Endodermal cell (in vitro differentiated cells): Measurements from ENCODE around the gene GTF3C2. TPM values are rescaled to one million over a fixed set of nuclear protein-coding genes. Genes with fewer than 3 reads are reported as not detected.

Experiments
- DNase-seq: peaks from one replicate; pipeline ENCODE4 v3.0.0-alpha.2; 2017
- H3K27ac ChIP-seq: 2 replicates; pipeline ENCODE4 v1.5.1; 2013; ENCODE audit warnings: mild to moderate bottlenecking, low read depth, low read length, moderate library complexity
- H3K27me3 ChIP-seq: 2 replicates; pipeline ENCODE4 v1.6.1; 2013; ENCODE audit warnings: mild to moderate bottlenecking, low read length, moderate library complexity; ENCODE audit not compliant: insufficient read depth, control insufficient read depth, poor library complexity, severe bottlenecking
- H3K36me3 ChIP-seq: 2 replicates; pipeline ENCODE4 v1.7.0; 2013; ENCODE audit warnings: mild to moderate bottlenecking, low read length, moderate library complexity; ENCODE audit not compliant: control insufficient read depth, insufficient read depth
- H3K4me1 ChIP-seq: one replicate; pipeline ENCODE4 v1.7.0; 2013; ENCODE audit warnings: low read length; ENCODE audit not compliant: control insufficient read depth, insufficient read depth
- H3K4me3 ChIP-seq: 2 replicates; pipeline ENCODE4 v1.5.1; 2013; ENCODE audit warnings: mild to moderate bottlenecking, low read length, moderate library complexity
- H3K9ac ChIP-seq: 2 replicates; pipeline ENCODE4 v1.6.1; 2013; ENCODE audit warnings: mild to moderate bottlenecking, low read length, moderate library complexity; ENCODE audit not compliant: poor library complexity, severe bottlenecking; ENCODE audit errors: extremely low read depth
- H3K9me3 ChIP-seq: 2 replicates; pipeline ENCODE4 v1.6.1; 2013; ENCODE audit warnings: mild to moderate bottlenecking, low read length, moderate library complexity; ENCODE audit not compliant: control insufficient read depth
- H3K27ac Mint-ChIP-seq: 2 replicates; pipeline ENCODE4 v1.8.0; 2020; ENCODE audit warnings: mixed read lengths
- H3K27me3 Mint-ChIP-seq: 2 replicates; pipeline ENCODE4 v1.8.0; 2021; ENCODE audit warnings: mild to moderate bottlenecking, mixed read lengths; ENCODE audit not compliant: insufficient read depth
- H3K36me3 Mint-ChIP-seq: 2 replicates; pipeline ENCODE4 v1.8.0; 2020; ENCODE audit warnings: low read depth, mixed read lengths
- H3K4me1 Mint-ChIP-seq: 2 replicates; pipeline ENCODE4 v1.8.0; 2020; ENCODE audit warnings: mixed read lengths
- H3K4me3 Mint-ChIP-seq: 2 replicates; pipeline ENCODE4 v1.8.0; 2020; ENCODE audit warnings: mild to moderate bottlenecking, moderate library complexity, mixed read lengths
- H3K9me3 Mint-ChIP-seq: 2 replicates; pipeline ENCODE4 v1.8.0; 2020; ENCODE audit warnings: mild to moderate bottlenecking, mixed read lengths
- CTCF ChIP-seq: fragments of 200-600 bp; sonication (generic); conservative IDR thresholded peaks from 2 replicates; pipeline ENCODE4 v1.5.0; 2021; ENCODE audit warnings: antibody characterized with exemption, mild to moderate bottlenecking
- WGBS, 2 experiments: methylation state at CpG; one replicate each; pipeline versions ENCODE4 v1.1.5 to v1.1.7; 2013; ENCODE audit warnings: missing lambda C conversion rate in 2 of 2, mixed read lengths in 1 of 2; ENCODE audit not compliant: insufficient coverage in 1 of 2, insufficient read length in 1 of 2; 5-methylcytosine and 5-hydroxymethylcytosine counted together
- total RNA-seq, 2 donors: library from RNA; stranded (reverse); fragmentation: NEBNext Ultra II Directional in 1 of 2; extraction: Animal tissue kit (Norgen Biotek cat#: 25700) in 1 of 2; gene quantifications; 2 replicates in 1 of 2; 3 replicates in 1 of 2; pipeline ENCODE4 v1.2.1, GENCODE V29; 2021

The GTF3C2 gene
- total RNA-seq, 2 donors from 2014 or later: 105 to 120 TPM

- no peaks in the 10 kb centered on the region for H3K9me3 Mint-ChIP-seq
- Histone ChIP-seq H3K9ac (no peak overlapping the region), H3K4me3 (no peak overlapping the region), H3K27ac (no peak overlapping the region), H3K27me3 (no peaks in the 10 kb centered on the region), H3K9me3 (no peaks in the 10 kb centered on the region), H3K4me1 (peaks cover 19% of the 10 kb centered on the region), H3K36me3 (no peaks in the 10 kb centered on the region)
- peaks cover 21% of the 10 kb centered on the region for H3K27me3 Mint-ChIP-seq
- DNase-seq: no peak
- H3K4me1 Mint-ChIP-seq: peaks cover 26% of the 10 kb centered on the region
- 83 to 88% methylated on average over 3 of the region's 3 CpGs for WGBS, 2 experiments
- H3K36me3 Mint-ChIP-seq: no peaks in the 10 kb centered on the region
- H3K4me3 Mint-ChIP-seq: no peak overlapping the region
- H3K27ac Mint-ChIP-seq: no peak overlapping the region
- TF ChIP-seq CTCF: no peak
Observed at GRCh38 chr2:27280826-27281225, 75.7 kb downstream of the GTF3C2 start.

GRCh38 chr2:27278010-27278409 is 78.6 kb downstream of the GTF3C2 start:
- Mint-ChIP-seq H3K9me3 (no peaks in the 10 kb centered on the region), H3K4me1 (peaks cover 25% of the 10 kb centered on the region), H3K4me3 (no peak overlapping the region), H3K36me3 (no peaks in the 10 kb centered on the region), H3K27ac (no peak overlapping the region), H3K27me3 (peaks cover 24% of the 10 kb centered on the region)
- Histone ChIP-seq H3K27ac (no peak overlapping the region), H3K9ac (no peak overlapping the region), H3K36me3 (no peaks in the 10 kb centered on the region), H3K9me3 (no peaks in the 10 kb centered on the region), H3K27me3 (no peaks in the 10 kb centered on the region), H3K4me1 (peaks cover 15% of the 10 kb centered on the region), H3K4me3 (no peak overlapping the region)
- TF ChIP-seq CTCF: no peak
- WGBS, 2 experiments: 97% methylated on average over 1 of the region's 1 CpG; no CpG with 5 or more reads in 1 of the 2 experiments
- DNase-seq: no peak

Other genes starting within 250 kb of the GTF3C2 start
- under 1 TPM; 0.20 to 0.33 TPM for gene CGREF1, start 237.6 kb downstream of the GTF3C2 start, total RNA-seq
- gene ABHD1, start 232.9 kb downstream of the GTF3C2 start, total RNA-seq: 1 to 10 TPM in 1 of 2 donors, under 1 TPM in 1; 0.29 to 1.0 TPM
- 10 to 100 TPM; 50.5 to 53.5 TPM for gene PREB, start 222.1 kb downstream of the GTF3C2 start, total RNA-seq
- not detected for gene PRR30, start 217.4 kb downstream of the GTF3C2 start, total RNA-seq
- not detected for gene TCF23, start 207.8 kb downstream of the GTF3C2 start, total RNA-seq
- 100 to 1,000 TPM; 101 to 140 TPM for gene ATRAID, start 144.7 kb downstream of the GTF3C2 start, total RNA-seq
- 100 to 1,000 TPM; 115 to 125 TPM for gene SLC5A6, start 144.5 kb downstream of the GTF3C2 start, total RNA-seq
- 100 to 1,000 TPM; 120 to 127 TPM for gene CAD, start 139.4 kb downstream of the GTF3C2 start, total RNA-seq
- gene SLC30A3, start 93.7 kb downstream of the GTF3C2 start, total RNA-seq: 1 to 10 TPM; 1.5 to 2.8 TPM
- gene DNAJC5G, start 81.3 kb downstream of the GTF3C2 start, total RNA-seq: under 1 TPM in 1 of 2 donors, not detected in 1; 0.49 TPM
- 1 to 10 TPM in 1 of 2 donors, under 1 TPM in 1; 0.86 to 2.2 TPM for gene TRIM54, start 74.3 kb downstream of the GTF3C2 start, total RNA-seq
- under 1 TPM; 0.59 to 0.75 TPM for gene UCN, start 48.3 kb downstream of the GTF3C2 start, total RNA-seq
- gene MPV17, start 33.7 kb downstream of the GTF3C2 start, total RNA-seq: 10 to 100 TPM; 46.6 to 59.6 TPM
- gene EIF2B4, start 13.6 kb upstream of the GTF3C2 start, total RNA-seq: 10 to 100 TPM; 56.7 to 58.6 TPM
- gene SNX17, start 13.9 kb upstream of the GTF3C2 start, total RNA-seq: 10 to 100 TPM; 81.2 to 92.6 TPM
- gene ZNF513, start 24.0 kb upstream of the GTF3C2 start, total RNA-seq: 10 to 100 TPM; 30.7 to 32.5 TPM
- gene PPM1G, start 52.8 kb upstream of the GTF3C2 start, total RNA-seq: 100 to 1,000 TPM; 124 to 125 TPM
- gene NRBP1, start 71.9 kb upstream of the GTF3C2 start, total RNA-seq: 100 to 1,000 TPM; 141 to 153 TPM
- gene KRTCAP3, start 85.6 kb upstream of the GTF3C2 start, total RNA-seq: 10 to 100 TPM; 27.0 to 29.7 TPM
- gene IFT172, start 133.0 kb upstream of the GTF3C2 start, total RNA-seq: 10 to 100 TPM; 30.1 to 31.3 TPM
- gene FNDC4, start 138.4 kb upstream of the GTF3C2 start, total RNA-seq: 10 to 100 TPM; 11.6 to 14.6 TPM
- 1 to 10 TPM; 1.6 to 1.8 TPM for gene GCKR, start 140.1 kb upstream of the GTF3C2 start, total RNA-seq
- 10 to 100 TPM; 29.3 to 36.7 TPM for gene ZNF512, start 226.3 kb upstream of the GTF3C2 start, total RNA-seq